ENCODE results near the gene SERHL2. TPM values are rescaled to one million over a fixed set of nuclear protein-coding genes. Genes with fewer than 3 reads are reported as not detected.
"Not testable (repeated sequence)": the region's sequence is repeated elsewhere in the genome, so short reads cannot be mapped to it uniquely, and the experiment has no call there.

Gene SERHL2
- total and polyA plus RNA-seq, 2 experiments from 2014 or later: 1.3 to 3.3 TPM

- Histone ChIP-seq H3K9me2 (replicated peaks; ENCODE audit: insufficient read depth) (no peaks in the 10 kb centered on the region), H4K20me1 (ENCODE audit: insufficient read depth, poor library complexity, severe bottlenecking) (peaks cover 9% of the 10 kb centered on the region), H3K4me2 (no peak overlapping the region), H3K4me1 (ENCODE audit: insufficient read depth) (peaks cover 10% of the 10 kb centered on the region), H3K79me2 (peaks cover 21% of the 10 kb centered on the region), H3K36me3 (replicated peaks; ENCODE audit: insufficient read depth, low read depth) (no peaks in the 10 kb centered on the region), H3K27me3 (no peaks in the 10 kb centered on the region), H3K9me3 (ENCODE audit: low read depth) (no peaks in the 10 kb centered on the region), H2AFZ (no peak overlapping the region), H3K27ac (no peak overlapping the region), H3K4me3 (no peak overlapping the region)
- 92% methylated on average over 14 of the region's 14 CpGs for WGBS (ENCODE audit: low lambda C conversion rate, missing lambda C conversion rate)
- TF ChIP-seq EZH2phosphoT487 (IDR thresholded peaks at IDR 0.05; ENCODE audit: low read depth, severe bottlenecking, unreplicated experiment): no peak
- TF ChIP-seq EZH2 (IDR thresholded peaks at IDR 0.05; ENCODE audit: borderline replicate concordance): no peak
- TF ChIP-seq CTCF (IDR thresholded peaks at IDR 0.05; ENCODE audit: poor library complexity): no peak
- no peak for DNase-seq (ENCODE audit: low spot score)
Measured at GRCh38 chr22:42515896-42516295, 37.9 kb upstream of the SERHL2 start.

- H2AFZ ChIP-seq; H3K4me1 ChIP-seq (ENCODE audit: insufficient read depth); H3K27me3 ChIP-seq; DNase-seq (ENCODE audit: low spot score); H3K27ac ChIP-seq; H4K20me1 ChIP-seq (ENCODE audit: insufficient read depth, poor library complexity, severe bottlenecking); H3K4me2 ChIP-seq; H3K9me2 ChIP-seq (replicated peaks; ENCODE audit: insufficient read depth); H3K4me3 ChIP-seq; H3K9me3 ChIP-seq (ENCODE audit: low read depth); H3K36me3 ChIP-seq (replicated peaks; ENCODE audit: insufficient read depth, low read depth): not testable (repeated sequence)
- WGBS (ENCODE audit: low lambda C conversion rate, missing lambda C conversion rate): 96% methylated on average over 7 of the region's 7 CpGs
- peaks cover 21% of the 10 kb centered on the region for H3K79me2 ChIP-seq
Measured at GRCh38 chr22:42517103-42517502, 36.7 kb upstream of the SERHL2 start.

- Histone ChIP-seq H3K4me3 (peak overlapping the region; percentile 98), H3K79me2 (peaks cover 21% of the 10 kb centered on the region), H2AFZ (peak overlapping the region; percentile 99), H3K4me2 (peak overlapping the region; percentile 84), H3K27ac (peak overlapping the region; percentile 71)
- WGBS (ENCODE audit: low lambda C conversion rate, missing lambda C conversion rate): 28% methylated on average over 19 of the region's 28 CpGs
- DNase-seq (ENCODE audit: low spot score); H3K36me3 ChIP-seq (replicated peaks; ENCODE audit: insufficient read depth, low read depth); H3K27me3 ChIP-seq; H4K20me1 ChIP-seq (ENCODE audit: insufficient read depth, poor library complexity, severe bottlenecking); H3K4me1 ChIP-seq (ENCODE audit: insufficient read depth); H3K9me2 ChIP-seq (replicated peaks; ENCODE audit: insufficient read depth); H3K9me3 ChIP-seq (ENCODE audit: low read depth): not testable (repeated sequence)
Measured at GRCh38 chr22:42518638-42519524, 34.9 kb upstream of the SERHL2 start.

- Histone ChIP-seq H3K9me2 (replicated peaks; ENCODE audit: insufficient read depth) (no peaks in the 10 kb centered on the region), H3K27me3 (no peaks in the 10 kb centered on the region), H3K4me2 (peak within 1 kb of the TSS; percentile 84), H3K79me2 (peaks cover 21% of the 10 kb centered on the region), H3K27ac (peak within 1 kb of the TSS; percentile 71), H2AFZ (peak within 1 kb of the TSS; percentile 99), H3K9me3 (ENCODE audit: low read depth) (no peaks in the 10 kb centered on the region), H3K4me1 (ENCODE audit: insufficient read depth) (peaks cover 10% of the 10 kb centered on the region), H3K4me3 (peak within 1 kb of the TSS; percentile 98), H4K20me1 (ENCODE audit: insufficient read depth, poor library complexity, severe bottlenecking) (peaks cover 9% of the 10 kb centered on the region), H3K36me3 (replicated peaks; ENCODE audit: insufficient read depth, low read depth) (no peaks in the 10 kb centered on the region)
- 5% methylated on average over 51 of the region's 65 CpGs for WGBS (ENCODE audit: low lambda C conversion rate, missing lambda C conversion rate)
- DNase-seq (ENCODE audit: low spot score): peak; percentile 95
- TF ChIP-seq EZH2 (IDR thresholded peaks at IDR 0.05; ENCODE audit: borderline replicate concordance) (no peak), CTCF (IDR thresholded peaks at IDR 0.05; ENCODE audit: poor library complexity) (no peak), EZH2phosphoT487 (IDR thresholded peaks at IDR 0.05; ENCODE audit: low read depth, severe bottlenecking, unreplicated experiment) (no peak)
Measured at GRCh38 chr22:42519525-42520401, 34.0 kb upstream of the SERHL2 start, which contains the start of gene RRP7A. Gene RRP7A (minus strand): TSS chr22:42519796. CDS start chr22:42519786, 10 bp downstream.
